Femur (tissue), 1 donor: ENCODE data around the gene WDR77.

Source experiments
- DNase-seq: peaks from one replicate; pipeline ENCODE4 v3.0.0-alpha.2; 2017

Gene WDR77

DNA sequence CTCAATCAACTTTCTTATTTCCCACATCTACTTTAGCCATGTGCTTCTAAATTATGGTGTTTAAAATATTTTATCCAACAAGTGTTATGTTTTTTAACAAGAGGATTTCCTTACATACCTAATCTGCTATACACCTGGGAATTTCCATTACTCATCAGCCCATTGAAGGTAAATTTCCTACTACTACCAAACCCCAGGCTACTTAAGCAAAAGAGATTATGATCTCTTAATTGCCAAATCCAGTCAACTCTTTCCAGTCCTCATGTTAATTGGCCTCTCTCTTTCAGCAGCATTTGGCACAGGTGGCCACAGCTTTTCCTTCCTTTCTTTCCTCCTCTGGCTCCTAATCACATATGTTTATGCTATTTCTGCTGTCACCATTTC, 19.7 kb upstream of the WDR77 start:
- no peak for DNase-seq

DNA sequence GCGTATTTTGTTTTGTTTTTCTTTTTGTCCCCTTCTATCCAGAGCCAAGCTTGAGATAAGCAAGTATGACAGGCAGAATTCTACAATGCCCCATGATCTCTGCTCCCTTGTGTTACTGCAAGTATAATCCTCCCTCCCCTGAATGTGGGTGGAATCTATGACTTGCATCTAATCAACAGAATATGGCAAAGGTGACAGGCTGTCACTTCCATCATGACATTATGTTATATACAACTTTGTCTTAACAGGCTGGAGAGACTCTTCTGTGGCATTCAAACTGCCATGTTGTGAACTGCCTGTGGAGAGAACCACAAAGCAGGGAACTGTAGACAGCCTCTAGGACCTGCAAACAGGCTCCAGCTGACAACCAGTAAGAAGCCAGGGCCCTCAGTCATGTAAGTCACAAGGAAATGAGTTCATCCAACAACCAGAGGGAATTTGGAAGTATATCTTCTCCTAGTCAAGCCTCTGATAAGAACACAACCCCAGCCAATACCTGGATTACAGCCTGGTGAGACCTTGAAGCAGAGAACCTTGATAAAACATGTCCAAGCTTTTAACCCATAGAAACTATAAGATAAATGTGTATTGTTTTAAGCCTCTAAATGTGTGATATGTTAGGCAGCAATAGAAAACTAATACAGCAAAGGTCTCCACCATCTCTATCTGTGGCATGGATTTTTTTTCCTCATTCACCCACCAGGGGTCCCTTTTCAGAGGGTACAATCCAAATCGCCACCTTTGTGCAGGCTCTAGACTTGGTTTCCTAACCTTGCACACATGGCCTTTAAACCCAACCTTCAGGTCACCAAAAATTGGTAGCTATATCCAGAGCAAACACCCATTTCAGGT, 19.0 kb upstream of the WDR77 start:
- DNase-seq, result no peak

DNA sequence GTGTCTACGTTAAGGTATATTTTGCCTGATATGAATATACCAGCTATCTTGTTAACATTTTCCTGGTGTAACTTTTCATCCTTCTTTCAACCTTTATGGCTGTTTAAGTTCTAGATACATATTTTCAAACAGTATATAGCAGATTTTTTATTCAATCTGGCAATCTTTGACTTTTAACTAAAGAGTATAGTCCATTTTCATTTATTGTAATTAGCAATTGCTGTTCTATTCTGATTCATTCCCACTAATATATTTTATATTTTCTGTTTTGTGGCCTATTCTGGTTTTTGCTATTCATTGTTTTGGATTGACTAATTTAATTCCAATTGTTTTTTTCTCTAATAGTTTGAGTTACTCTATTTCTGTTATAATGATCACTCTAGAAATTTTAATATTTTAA, 17.4 kb upstream of the WDR77 start:
- no peak for DNase-seq

DNA sequence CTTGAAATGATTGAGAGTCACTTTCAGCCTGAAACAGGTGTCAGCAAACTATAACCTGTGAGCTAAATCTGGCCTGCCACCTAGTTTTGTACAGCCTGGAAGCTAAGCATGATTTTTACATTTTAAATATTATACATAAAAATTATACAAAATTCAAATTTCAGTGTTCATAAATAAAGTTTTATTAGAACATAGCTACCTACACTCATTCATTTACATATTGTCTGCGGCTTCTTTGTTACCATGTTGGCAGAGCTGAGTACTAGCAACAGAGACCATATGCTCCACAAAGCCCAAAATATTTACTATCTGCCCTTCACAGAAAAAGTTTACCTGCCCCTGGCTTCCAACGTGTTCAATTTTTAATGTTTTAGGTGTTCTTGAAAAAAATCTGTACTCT, 16.7 kb upstream of the WDR77 start:
- no peak for DNase-seq

DNA sequence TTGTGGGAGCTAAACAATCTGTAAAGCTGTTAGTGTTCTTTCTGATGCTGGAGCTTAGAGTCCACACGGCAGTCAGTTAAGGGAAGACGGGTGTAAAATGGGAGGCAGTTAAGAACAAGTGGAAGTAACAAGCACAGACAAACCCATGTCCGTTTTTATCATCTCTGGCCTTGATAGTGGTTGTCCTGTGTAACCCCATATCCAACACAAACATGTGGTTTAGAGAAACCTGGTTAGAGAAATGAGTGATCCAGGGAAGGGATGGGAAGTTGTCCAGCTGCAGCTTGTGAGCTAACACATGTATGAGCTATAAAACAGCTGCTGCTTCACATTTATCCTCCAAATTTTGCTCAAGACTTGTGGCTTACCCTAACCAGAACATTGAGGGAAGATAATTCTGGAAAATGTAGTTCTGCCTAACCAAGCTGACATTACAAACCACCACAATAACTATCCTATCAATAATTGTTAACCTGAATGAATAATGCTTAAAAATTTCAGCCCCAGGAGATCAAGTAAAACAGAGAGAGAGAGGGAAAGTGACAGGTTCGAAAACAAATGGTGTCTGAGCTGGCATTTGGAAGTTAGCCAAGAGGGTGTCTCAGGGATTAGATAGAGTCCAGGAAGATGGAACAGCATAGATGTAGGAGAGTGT, 14.1 kb upstream of the WDR77 start:
- DNase-seq, result no peak

DNA sequence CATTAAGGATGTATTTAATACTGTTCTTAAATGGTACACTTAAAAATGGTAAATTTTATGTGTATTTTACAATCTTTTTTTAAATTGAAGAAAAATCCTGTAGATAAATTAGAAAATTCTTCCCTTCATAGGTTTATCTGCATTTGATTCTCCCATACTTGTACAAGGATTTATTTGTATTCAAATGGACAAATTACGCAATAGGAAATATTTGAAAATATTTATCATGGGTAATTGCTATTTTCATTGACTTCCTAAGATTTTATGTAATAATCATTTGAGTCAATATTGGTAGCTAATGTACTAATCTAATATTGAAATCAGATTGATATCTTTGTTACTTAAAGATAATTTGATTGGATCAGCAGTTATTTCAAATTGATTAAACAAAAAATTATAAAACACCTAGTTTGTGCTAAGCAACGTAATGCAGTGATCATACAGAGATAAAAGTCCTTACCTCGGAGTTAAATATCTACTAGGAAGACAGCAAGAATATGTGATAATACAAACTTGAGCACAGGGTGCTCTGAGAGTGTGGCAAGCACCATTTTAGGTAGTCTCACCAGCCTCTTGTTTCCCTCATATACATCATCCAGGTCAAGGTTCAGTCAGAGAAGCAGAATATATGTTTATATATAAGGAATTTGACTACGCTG, 13.4 kb upstream of the WDR77 start:
- DNase-seq, result no peak

DNA sequence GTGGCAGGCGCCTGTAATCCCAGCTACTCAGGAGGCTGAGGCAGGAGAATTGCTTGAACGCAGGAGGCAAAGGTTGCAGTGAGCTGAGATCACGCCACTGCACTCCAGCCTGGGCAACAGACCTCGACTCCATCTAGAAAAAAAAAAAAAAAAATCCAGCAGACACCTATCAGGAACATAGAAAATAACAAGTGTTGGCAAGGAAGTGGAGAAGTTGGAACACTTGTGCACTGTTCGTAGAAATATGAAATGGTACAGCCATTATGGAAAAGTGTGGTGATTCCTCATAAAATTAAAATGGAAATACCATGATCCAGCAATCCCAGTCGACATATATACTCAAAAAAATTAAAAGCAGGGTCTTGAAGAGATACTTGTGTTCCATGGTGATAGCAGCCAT, 12.7 kb upstream of the WDR77 start:
- no peak for DNase-seq

DNA sequence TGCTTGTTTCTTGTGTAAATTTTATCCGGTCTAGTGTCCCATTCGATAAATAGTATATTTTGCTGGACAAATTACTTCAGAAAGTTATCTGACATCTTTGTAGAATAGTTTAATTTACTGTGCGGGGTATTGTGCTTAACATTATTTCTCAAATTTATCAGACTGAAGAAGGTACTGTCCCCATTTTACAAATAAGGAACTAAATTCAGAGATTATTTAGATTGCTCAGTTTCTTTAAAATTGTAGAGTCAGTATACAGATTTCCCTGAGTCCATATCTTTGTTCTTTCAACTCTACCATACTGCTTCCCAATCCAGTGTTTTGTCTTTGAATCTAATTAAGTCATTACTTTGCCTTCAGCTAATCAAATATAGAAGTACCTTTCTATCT, 6.6 kb upstream of the WDR77 start:
- no peak for DNase-seq

DNA sequence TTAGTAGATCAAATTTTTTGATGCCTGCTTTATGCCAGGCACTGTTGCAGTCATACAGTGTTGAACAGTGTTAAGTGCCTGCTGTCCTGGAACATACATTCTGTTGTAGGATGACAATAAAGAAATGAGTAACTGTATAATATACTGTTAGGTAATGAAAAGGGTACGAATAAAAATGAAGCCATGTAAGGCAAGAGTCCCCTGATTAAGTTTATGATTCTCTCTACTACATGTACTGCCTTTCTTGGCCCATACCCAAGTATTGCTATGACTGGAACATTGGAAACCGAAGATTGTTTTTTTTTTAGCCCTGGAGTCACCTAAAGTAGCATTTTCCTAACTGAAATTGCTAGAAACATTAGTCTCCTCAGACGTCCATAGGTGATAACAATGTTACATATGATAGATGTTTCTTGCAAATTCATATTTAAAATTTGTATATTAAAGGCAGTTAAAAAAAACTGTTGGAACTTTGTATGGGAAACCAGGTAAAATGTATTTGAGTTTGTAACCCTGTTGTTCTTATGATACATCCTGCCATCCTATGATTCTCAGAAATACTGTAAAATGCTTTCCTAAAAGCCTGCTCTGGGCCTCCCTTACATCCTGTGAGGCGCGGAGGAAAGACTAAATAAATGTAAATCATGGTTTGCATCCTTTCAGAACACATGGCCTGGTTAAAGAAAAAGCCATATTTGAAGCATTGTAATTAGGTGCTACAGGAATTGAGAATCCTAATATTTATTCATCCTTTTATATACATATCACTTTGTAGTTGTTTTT, 6.0 kb upstream of the WDR77 start:
- DNase-seq, result no peak

DNA sequence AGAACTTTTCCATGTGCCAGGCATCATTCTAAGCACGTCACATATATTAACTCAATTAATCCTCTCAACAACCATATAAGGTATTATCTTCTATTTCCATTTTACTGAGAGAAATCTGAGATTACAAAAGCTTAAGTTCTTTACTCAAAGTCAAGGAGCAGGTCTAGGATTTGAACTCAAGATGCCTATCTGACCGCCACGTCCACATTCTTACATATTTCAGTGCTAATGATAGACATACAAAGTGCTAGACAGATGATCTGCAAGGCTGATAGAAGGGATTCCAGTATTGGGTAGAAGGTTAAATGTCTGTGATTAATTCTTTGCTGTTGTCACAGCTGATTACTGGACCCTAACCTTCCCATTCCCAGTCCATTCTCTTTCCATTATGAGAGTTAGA, 4.7 kb upstream of the WDR77 start:
- DNase-seq, result no peak

DNA sequence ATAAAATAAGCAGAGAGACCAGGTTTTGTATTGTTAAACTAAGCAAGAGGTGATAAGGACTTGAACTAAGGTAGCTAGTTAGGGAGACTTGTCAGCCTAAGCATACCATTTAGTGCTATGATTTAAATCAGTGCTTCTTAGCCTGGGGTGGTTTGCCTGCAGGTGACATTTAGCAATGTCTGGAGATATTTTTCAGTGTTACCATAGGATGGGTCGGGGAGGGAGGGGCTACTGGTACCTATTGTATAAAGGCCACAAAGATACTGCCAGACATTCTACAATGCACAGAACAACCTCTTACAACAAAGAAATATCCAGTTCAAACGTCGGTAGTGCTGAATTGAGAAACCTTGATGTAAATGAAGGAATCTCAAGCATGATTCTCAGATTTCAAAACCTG, 3.5 kb upstream of the WDR77 start:
- no peak for DNase-seq

DNA sequence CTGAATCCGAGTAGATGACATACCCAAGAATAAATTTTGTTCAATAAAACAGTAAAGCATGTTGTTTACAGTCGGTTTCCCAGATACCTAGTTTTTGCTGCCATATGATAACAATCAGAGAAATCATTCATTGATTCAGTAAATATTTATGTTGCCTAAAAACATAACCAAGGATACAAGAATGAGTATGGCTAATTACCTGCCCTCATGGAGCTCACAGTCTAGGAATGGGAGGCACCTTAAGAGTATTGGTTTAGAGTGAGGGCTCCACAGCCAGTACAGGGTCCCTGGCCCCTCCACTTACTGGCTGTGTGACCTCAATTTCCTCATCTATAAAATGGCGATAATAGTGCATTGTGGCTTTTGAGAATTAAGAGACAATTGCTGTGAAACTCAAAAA, 1.1 kb upstream of the WDR77 start:
- DNase-seq, result no peak

DNA sequence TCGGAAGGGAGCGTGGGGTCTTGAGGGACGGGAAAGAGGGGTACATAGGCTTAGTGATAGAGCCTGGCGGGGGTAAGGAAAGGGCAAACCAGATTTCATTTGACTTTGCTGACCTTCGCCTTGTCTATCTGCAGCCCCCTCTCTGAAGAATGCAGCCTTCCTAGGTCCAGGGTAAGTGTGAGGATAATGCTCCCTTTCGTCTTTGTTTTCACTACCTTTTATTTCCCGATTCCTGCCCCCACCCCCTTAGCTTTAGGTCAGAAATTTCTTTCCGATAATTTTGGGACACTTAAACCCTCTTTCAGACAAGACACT, 604 bp upstream of the WDR77 start:
- DNase-seq, result no peak

DNA sequence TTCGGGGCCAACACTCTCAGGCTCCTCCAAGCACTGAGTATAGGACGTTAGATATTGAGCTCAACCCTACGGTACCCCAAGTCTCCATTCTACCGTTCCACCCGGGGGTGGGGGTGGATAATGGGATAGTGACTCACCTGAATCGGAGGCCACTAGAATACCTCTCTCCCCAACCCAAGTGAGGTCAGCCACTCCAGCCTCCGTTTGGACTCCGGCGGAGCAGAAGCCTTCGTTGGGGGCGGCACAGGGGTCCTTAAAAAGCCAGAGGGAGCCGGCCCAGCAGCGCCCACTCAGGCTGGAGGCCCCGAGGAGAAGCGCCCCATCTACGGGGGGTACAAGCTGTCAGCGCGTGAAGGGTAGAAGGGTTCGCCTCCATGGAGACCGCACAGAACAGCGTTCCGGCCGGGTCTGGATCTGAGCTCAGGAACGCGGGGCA, 556 bp downstream of the WDR77 start:
- DNase-seq, result no peak

DNA sequence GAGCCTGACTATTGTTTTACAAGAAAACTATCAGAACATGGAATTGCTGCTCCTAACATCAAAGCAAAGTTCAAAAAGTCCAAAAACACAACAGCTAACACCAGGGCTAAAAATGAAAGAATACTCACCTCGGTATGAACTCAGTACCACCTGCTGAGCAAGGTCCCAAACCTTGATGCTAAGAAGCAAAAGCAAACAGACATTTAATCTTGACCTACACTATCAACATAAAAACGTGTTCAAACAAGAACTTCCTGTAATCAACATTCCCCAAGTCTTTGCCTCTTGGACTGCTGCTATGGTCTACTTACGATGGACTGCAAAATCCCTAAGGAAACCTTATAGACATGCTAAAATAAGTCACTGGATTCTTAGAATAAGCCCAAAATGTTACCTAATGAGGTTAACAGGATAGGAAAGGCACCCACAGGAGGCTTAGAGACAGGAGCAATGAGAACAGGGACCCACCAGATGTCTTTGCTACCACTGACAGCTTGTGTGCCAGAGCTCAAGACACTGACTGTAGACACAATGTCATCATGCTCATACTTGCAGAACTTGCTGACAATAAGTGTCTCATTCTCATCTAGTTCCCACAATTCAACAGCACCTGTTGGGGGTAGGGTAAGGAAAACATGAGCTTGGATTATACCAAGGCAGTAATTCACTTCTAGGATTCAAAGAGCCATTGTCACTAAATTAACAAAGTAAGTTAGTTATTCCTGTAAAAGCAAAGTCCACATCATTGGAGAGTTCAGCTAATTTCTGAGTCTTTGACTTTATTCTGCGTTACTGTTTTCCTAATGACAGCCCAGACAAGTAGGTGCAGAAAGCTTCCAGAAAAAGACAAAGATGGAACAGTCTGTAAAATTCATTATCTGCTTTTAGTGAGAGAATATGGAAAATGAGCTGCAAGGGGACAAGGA, 1.8 kb downstream of the WDR77 start:
- no peak for DNase-seq

DNA sequence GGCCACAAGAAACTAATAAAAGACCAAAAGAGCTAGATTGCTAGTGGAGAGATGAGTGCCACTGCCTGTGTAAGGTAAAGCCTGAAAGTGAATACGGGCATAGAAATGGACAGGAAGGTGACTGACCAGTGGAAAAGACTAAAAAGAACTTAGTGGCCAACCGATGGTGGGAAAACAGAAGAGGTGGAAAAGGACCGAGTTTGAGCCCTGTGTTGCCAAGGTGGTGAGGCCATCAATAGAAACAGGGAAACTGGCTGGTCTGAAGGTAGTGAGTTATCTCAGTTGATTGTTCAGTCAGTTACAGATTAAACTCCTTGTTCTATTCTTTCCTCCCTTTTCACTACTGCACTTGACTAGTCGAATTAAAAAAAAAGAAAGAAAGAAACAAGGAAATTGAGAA, 2.5 kb downstream of the WDR77 start:
- DNase-seq, result no peak

DNA sequence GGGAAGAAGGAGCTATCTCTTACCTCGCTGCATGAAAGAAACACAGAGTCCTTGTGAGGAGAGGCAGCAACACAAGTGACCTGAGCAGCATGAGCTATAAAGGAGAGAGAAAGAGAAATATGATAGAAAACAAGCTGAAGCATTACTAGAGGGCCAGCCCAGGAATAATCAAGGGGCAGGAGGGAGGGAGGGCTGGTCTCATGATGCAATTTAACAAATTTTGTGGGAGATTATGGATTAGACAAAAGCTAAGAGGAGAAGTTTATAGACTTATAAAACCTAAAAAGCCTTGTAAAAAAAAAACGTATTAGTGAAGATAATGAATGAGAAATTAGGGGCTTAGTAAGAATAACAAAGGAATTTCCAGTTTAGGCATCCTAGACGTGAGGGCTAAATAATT, 5.0 kb downstream of the WDR77 start:
- DNase-seq, result no peak

DNA sequence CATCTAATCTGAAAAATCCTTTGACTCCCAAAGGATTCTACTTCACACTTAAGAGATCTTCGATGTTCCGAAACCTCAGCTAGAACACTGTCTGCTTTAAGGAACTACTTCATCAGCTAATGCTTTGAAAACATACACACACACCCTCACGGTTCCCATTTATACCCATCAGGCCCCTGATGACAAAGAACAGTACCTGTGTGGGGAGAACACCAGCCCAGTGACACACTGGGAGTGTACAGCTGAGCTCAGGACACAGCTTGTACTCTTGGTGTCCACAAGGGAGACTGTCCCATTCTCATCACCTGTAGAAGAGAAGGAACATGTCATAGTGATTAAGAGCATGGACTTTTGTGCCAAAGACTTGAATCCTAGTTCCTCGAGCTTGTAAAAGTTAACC, 6.6 kb downstream of the WDR77 start:
- DNase-seq, result no peak

DNA sequence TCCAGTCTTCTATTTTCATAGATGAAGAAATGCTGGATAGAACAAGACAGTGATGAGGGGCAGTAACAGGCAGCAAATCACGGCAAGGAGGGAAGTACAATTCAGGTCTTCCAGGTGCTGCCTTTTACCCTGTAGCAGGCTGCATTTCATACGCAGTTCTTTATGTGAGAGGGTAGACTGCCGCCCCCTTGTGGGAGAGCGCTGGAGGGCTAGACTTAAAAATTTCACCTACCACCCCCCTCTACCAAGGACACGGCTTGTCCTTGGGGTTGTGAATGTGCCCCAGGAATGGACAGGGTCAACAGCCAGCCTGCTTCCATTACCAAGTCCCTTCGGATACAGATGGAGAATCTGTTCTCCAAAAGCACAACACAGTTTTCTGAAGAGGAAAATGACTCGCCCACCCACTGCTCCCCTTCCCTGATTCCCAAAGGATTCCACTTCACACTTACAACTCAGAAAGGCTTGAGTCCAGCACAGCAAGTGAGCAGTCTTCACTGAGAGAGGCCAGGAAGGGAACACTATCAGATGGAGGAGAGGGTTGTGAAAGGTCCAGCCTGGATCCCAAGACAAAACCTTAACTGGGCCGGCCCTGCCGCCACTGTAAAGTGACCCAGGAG, 7.4 kb downstream of the WDR77 start:
- DNase-seq, result no peak

DNA sequence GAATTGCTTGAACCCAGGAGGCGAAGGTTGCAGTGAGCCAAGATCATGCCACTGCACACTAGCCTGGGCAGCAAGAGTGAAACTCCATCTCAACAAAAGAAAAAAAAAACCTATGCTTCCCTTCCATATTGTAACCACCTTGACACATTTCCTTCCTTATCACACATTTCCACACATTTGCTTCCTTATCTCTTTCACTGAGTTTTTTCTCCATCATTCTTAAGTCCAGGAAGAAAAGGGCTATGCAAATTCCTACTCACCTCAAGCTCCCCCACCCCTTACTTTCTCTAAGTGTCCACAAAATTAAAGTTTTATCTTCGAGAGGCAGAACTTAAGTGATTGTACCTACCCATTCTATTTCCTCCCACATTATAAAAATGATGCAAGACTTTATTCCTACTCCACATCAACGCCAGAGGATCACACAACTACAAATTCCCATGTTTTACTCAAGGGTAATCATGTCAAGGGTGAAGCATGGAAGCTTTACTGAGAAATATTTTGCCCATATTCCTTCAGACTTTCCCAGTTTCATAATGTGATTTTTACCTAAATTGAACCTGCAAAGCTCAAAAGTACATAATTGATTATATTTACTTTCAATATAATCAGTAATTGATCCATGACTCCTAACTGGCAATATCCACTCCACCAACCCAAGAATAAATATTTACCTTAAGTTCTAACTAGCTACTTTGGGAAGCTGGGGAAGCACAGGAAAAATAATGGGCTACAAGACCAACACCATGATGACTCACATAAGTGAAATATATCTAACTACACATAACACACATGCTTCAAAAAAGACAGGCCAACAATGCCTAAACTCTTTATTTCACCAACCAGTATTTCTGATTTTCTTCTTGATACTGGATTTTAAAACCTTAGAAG, 9.3 kb downstream of the WDR77 start:
- DNase-seq, result no peak

DNA sequence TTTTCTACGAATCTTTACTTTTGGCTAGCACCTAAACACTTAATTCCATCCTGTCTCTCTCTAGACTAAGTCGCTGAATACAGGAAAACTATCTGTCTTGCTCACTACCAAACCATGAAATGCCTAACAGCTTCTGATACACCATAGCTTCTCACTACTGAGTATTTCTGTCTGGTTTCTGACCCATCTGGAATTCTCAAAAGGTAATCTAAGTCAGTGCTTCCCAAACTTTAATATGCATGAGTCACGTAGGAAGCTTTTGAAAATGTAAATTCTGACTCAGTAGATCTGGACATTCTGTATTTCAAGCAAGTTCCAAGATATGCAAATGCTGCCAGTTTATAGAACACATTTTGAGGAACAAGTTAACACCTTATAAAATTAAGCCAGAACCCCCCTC, 12.3 kb downstream of the WDR77 start:
- DNase-seq, result no peak
